Ovary (tissue), 3 donors: ENCODE results near the gene KRT81.
"Not testable (repeated sequence)": the region's sequence is repeated elsewhere in the genome, so short reads cannot be mapped to it uniquely, and the experiment has no call there.

Experiments
- EP300 ChIP-seq: sonication (generic); formaldehyde crosslinking; IDR thresholded peaks from one replicate; pipeline ENCODE4 v1.6.1; 2017; ENCODE audit warnings: antibody characterized with exemption
- POLR2A ChIP-seq: fragments of 450-650 bp; IDR thresholded peaks from one replicate; pipeline ENCODE4 v1.6.1; 2017; ENCODE audit warnings: antibody characterized with exemption, mild to moderate bottlenecking, moderate library complexity
- TF ChIP-seq, protein P1 (sequence below), 3 donors: fragments of 450-650 bp in 2 of 3; fragments of 200-600 bp in 1 of 3; IDR thresholded peaks; one replicate each; pipeline versions ENCODE4 v1.5.1 to v1.8.0; 2016 to 2022; ENCODE audit warnings: antibody characterized with exemption in 3 of 3, mild to moderate bottlenecking in 1 of 3
- donor health status: DM: no; HTN: no; CAD: no.

DNA sequence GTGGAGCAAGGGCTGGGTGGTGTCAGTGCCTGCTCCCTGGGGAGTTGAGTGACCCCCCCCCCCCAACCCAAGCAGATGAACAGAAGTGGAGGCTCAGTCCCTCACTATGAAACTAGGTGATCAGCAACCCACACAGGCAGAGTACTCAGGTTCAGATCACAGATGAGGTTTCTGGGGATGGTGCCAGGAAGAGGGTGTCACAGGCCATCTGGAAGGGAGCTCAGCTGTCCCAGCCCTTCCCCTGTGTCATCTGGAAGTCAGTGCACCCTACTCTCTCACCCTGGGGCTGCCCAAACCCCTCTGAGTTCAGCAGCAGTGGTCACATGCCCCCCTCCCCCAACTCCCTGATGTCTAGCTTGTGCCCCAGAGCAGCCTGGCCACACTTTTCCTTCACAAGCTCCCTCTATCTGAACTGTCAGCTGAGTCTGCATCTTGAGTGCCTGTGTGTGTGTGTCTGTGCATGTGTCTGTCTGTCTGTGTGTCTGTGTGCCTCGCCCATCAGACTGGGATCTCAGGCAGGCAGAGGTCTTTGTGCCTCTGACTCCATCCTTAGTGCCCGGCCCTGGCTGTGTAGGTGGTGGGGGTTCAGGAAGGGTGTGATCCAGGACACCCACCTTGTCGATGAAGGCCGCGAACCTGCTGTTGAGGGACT lies 725 bp downstream of the KRT81 start:
- TF ChIP-seq, protein P1, sequence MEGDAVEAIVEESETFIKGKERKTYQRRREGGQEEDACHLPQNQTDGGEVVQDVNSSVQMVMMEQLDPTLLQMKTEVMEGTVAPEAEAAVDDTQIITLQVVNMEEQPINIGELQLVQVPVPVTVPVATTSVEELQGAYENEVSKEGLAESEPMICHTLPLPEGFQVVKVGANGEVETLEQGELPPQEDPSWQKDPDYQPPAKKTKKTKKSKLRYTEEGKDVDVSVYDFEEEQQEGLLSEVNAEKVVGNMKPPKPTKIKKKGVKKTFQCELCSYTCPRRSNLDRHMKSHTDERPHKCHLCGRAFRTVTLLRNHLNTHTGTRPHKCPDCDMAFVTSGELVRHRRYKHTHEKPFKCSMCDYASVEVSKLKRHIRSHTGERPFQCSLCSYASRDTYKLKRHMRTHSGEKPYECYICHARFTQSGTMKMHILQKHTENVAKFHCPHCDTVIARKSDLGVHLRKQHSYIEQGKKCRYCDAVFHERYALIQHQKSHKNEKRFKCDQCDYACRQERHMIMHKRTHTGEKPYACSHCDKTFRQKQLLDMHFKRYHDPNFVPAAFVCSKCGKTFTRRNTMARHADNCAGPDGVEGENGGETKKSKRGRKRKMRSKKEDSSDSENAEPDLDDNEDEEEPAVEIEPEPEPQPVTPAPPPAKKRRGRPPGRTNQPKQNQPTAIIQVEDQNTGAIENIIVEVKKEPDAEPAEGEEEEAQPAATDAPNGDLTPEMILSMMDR (IDR thresholded peaks at IDR 0.05): not testable (repeated sequence)
- TF ChIP-seq EP300, POLR2A: not testable (repeated sequence)
